Left ventricle myocardium inferior (tissue), 1 donor: ENCODE data around the gene GSC. TPM values are rescaled to one million over a fixed set of nuclear protein-coding genes. Genes with fewer than 3 reads are reported as not detected.
"Not testable (repeated sequence)": the region's sequence is repeated elsewhere in the genome, so short reads cannot be mapped to it uniquely, and the experiment has no call there.

ENCODE experiments used
- DNase-seq: peaks from one replicate; pipeline ENCODE4 v3.0.0-alpha.2; 2020
- H3K27ac ChIP-seq: fragments of 200-600 bp; replicated peaks from 2 replicates; pipeline ENCODE4 v1.8.0; 2021
- H3K27me3 ChIP-seq: fragments of 200-600 bp; 2 replicates; pipeline ENCODE4 v1.8.0; 2021; ENCODE audit warnings: low read depth
- H3K36me3 ChIP-seq: fragments of 200-600 bp; 2 replicates; pipeline ENCODE4 v1.8.0; 2021
- H3K4me1 ChIP-seq: fragments of 200-600 bp; 2 replicates; pipeline ENCODE4 v1.8.0; 2021
- H3K4me3 ChIP-seq: fragments of 200-600 bp; 2 replicates; pipeline ENCODE4 v1.8.0; 2021; ENCODE audit warnings: mild to moderate bottlenecking, moderate library complexity
- H3K9me3 ChIP-seq: fragments of 200-600 bp; replicated peaks from 2 replicates; pipeline ENCODE4 v1.8.0; 2021
- intact Hi-C: fragments of 100-400 bp; cut with micrococcal nuclease; formaldehyde crosslinking; loops from one replicate; pipeline ENCODE4 v1.11.0; 2022
- total RNA-seq: library from RNA; stranded (reverse); fragmentation: NEBNext Ultra II Directional; extraction: Animal tissue kit (Norgen Biotek cat#: 25700); gene quantifications from one replicate; pipeline ENCODE4 v1.2.1, GENCODE V29; 2021
- TF ChIP-seq, protein P1 (sequence below): fragments of 200-600 bp; IDR thresholded peaks from 2 replicates; pipeline ENCODE4 v1.8.0; 2021; ENCODE audit warnings: antibody characterized with exemption, mild to moderate bottlenecking, borderline replicate concordance
- donor health status: DM: no; HTN: yes; CAD: no; lungs with severe emphysema.

The GSC gene
- total RNA-seq, 1 donor from 2014 or later = 0.66 TPM

DNA sequence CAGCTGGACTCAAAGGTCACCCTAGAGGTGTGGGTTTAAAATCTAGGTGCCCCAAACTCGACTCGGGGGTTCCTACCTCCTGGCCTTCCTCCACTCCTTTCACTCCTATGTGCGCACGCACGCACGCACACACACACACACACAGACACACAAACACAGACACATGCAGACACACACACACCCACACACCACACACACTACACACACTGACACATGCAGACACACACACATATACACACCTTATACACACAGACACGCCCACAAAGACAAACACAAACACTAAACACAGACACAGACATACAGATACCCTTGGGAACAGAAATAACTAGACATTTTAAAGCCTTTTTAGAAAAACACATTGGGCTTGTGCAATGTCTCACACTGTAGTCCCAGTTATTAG, 31.8 kb downstream of the GSC start:
- Histone ChIP-seq H3K36me3 (no peaks in the 10 kb centered on the region), H3K9me3 (no peaks in the 10 kb centered on the region), H3K27ac (no peak overlapping the region), H3K4me1 (no peaks in the 10 kb centered on the region), H3K4me3 (no peak overlapping the region), H3K27me3 (peaks cover 67% of the 10 kb centered on the region)
- DNase-seq = no peak
- intact Hi-C loops = no loop called here
- TF ChIP-seq, protein P1, sequence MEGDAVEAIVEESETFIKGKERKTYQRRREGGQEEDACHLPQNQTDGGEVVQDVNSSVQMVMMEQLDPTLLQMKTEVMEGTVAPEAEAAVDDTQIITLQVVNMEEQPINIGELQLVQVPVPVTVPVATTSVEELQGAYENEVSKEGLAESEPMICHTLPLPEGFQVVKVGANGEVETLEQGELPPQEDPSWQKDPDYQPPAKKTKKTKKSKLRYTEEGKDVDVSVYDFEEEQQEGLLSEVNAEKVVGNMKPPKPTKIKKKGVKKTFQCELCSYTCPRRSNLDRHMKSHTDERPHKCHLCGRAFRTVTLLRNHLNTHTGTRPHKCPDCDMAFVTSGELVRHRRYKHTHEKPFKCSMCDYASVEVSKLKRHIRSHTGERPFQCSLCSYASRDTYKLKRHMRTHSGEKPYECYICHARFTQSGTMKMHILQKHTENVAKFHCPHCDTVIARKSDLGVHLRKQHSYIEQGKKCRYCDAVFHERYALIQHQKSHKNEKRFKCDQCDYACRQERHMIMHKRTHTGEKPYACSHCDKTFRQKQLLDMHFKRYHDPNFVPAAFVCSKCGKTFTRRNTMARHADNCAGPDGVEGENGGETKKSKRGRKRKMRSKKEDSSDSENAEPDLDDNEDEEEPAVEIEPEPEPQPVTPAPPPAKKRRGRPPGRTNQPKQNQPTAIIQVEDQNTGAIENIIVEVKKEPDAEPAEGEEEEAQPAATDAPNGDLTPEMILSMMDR = no peak

DNA sequence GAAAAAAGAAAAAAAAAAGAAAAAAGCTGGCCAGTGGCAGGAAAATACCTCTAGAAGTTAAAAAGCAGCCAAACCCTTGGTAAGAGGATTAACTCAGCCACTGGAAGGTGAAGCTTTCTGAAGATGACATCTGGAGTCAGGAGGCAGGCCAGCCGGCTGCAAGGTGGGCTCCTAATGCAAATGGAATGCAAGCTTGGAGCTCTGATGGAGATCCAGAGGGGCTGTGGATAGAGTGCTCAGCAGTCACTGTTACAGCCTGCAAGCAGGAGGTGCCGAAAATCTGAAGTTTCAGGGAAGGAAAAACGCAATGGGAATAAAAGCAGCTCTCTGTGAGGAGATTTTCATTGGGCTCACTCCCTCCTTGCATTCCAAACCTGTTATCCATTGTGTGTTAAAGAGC, 41.0 kb downstream of the GSC start:
- Histone ChIP-seq H3K27ac (no peak overlapping the region), H3K9me3 (peaks cover 6% of the 10 kb centered on the region), H3K4me1 (no peaks in the 10 kb centered on the region), H3K4me3 (no peak overlapping the region), H3K27me3 (peaks cover 43% of the 10 kb centered on the region), H3K36me3 (no peaks in the 10 kb centered on the region)
- intact Hi-C loops = no loop called here
- DNase-seq = no peak
- TF ChIP-seq, protein P1 = no peak

DNA sequence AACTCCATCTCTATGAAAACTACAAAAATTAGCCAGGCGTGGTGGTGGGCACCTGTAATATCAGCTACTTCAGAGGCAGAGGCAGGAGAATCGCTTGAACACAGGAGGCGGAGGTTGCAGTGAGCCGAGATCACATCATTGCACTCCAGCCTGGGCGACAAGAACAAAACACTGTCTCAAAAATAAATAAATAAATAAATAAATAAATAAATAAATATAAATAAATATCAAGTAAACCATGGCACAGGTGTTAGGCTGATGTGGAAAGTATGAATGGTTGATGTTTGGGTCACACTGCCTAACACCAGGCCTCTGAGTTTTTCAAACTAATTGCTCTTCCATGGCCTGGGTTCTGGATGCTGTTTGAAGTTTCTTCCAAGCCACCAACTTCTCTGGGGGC, 41.5 kb downstream of the GSC start:
- H3K4me1 ChIP-seq, H3K36me3 ChIP-seq, H3K9me3 ChIP-seq, H3K27ac ChIP-seq, intact Hi-C loops, H3K4me3 ChIP-seq, DNase-seq: not testable (repeated sequence)
- peaks cover 39% of the 10 kb centered on the region for H3K27me3 ChIP-seq

DNA sequence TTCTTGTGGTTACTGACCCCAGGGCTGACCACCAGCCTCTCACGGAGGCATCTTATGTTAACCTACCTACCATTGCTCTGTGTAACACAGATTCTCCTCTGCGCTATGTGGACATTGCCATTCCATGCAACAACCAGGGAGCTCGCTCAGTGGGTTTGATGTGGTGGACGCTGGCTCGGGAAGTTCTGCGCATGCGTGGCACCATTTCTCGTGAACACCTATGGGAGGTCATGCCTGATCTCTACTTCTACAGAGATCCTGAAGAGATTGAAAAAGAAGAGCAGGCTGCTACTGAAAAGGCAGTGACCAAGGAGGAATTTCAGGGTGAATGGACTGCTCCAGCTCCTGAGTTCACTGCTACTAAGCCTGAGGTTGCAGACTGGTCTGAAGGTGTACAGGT, 43.3 kb downstream of the GSC start:
- H3K36me3 ChIP-seq, DNase-seq, H3K4me3 ChIP-seq, H3K9me3 ChIP-seq, H3K27ac ChIP-seq, H3K4me1 ChIP-seq, intact Hi-C loops: not testable (repeated sequence)
- H3K27me3 ChIP-seq = peaks cover 38% of the 10 kb centered on the region

DNA sequence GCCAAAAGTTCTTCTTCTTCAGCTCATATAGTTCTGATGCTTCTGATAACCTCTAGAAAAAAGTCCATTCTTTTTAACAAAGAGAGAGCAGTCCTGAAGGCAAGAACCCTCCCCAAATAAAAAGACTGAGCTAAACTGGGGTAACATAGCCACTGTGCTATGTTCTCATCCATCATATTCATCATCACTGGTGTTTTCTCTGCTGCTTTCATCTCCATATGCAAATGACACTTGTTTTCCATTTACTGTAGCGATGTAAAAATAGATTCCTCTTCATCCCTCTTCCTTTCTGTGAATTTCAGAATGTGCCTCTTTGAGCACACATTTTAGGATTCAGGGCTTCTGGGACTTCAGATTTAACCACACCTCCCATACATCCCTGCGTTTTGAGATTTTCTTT, 44.9 kb downstream of the GSC start:
- peaks cover 37% of the 10 kb centered on the region for H3K27me3 ChIP-seq
- TF ChIP-seq, protein P1 = no peak
- no peaks in the 10 kb centered on the region for H3K36me3 ChIP-seq
- H3K4me3 ChIP-seq = no peak overlapping the region
- no peak for DNase-seq
- no peaks in the 10 kb centered on the region for H3K9me3 ChIP-seq
- no peaks in the 10 kb centered on the region for H3K4me1 ChIP-seq
- intact Hi-C loops = no loop called here
- no peak overlapping the region for H3K27ac ChIP-seq

DNA sequence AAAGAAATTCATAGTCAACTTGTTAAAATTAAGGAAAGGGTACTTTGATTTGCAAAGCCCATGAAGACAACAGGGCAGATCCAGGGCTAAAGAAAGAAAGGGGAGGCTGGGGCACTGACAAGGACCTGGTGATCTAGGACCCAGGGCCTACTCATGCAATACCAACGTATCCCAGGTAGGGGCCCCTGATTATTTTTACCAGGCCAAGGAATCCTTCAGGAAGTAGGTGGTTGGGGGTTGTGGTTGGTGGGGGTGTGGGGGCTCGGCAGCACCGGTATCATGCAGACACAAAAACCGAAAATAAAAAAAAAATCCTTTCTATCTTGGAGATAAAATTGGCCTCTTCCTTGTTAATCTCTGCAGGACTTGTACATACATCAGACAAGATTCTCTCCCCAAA, 47.5 kb downstream of the GSC start:
- Histone ChIP-seq H3K4me1 (no peaks in the 10 kb centered on the region), H3K4me3 (no peak overlapping the region), H3K27ac (no peak overlapping the region), H3K9me3 (no peaks in the 10 kb centered on the region), H3K27me3 (peaks cover 49% of the 10 kb centered on the region), H3K36me3 (no peaks in the 10 kb centered on the region)
- no peak for DNase-seq
- intact Hi-C loops = no loop called here
- TF ChIP-seq, protein P1 = no peak

Other genes starting within 250 kb of the GSC start
- not detected for gene SERPINA4, start 208.7 kb downstream of the GSC start, total RNA-seq
- 2.1 TPM for gene SERPINA5, start 188.7 kb downstream of the GSC start, total RNA-seq
- 45.5 TPM for gene SERPINA3, start 157.7 kb downstream of the GSC start, total RNA-seq